Suprapubic skin (tissue), 4 donors: ENCODE data around the gene ST7L.

Experiments used
- CTCF ChIP-seq, 2 donors: fragments of 200-600 bp in 1 of 2; fragments of 450-650 bp in 1 of 2; sonication (generic) in 1 of 2; IDR thresholded peaks; one replicate each; pipeline ENCODE4 v1.5.1; 2016 to 2019; ENCODE audit warnings: antibody characterized with exemption in 2 of 2, mild to moderate bottlenecking in 1 of 2, moderate library complexity in 1 of 2
- POLR2A ChIP-seq, 2 donors: fragments of 450-650 bp; IDR thresholded peaks; one replicate each; pipeline ENCODE4 v1.6.1; 2017; ENCODE audit warnings: antibody characterized with exemption in 2 of 2, mild to moderate bottlenecking in 2 of 2, moderate library complexity in 2 of 2
- POLR2AphosphoS5 ChIP-seq, 3 donors: sonication (generic); formaldehyde crosslinking; IDR thresholded peaks; one replicate each; pipeline ENCODE4 v1.6.1; 2017; ENCODE audit warnings: antibody characterized with exemption in 3 of 3

GRCh38 chr1:112506306-112506705 lies 112.6 kb downstream of the ST7L start:
- TF ChIP-seq CTCF (IDR thresholded peaks at IDR 0.05): no peak
- no peak for TF ChIP-seq POLR2AphosphoS5 (IDR thresholded peaks at IDR 0.05)
- TF ChIP-seq POLR2A (IDR thresholded peaks at IDR 0.05): no peak
